AG08396 (cell line): ENCODE results near the gene GRM5.
"Not testable (repeated sequence)": the region's sequence is repeated elsewhere in the genome, so short reads cannot be mapped to it uniquely, and the experiment has no call there.

ENCODE experiments used
- DNase-seq: peaks from one replicate; pipeline ENCODE4 v3.0.0; 2012; ENCODE audit warnings: low spot score, mixed read lengths

The GRM5 gene

GRCh38 chr11:88538098-88538497 lies 527.7 kb downstream of the GRM5 start:
- no peak for DNase-seq

- DNase-seq, result no peak
Observed at GRCh38 chr11:88537613-88538012, 528.2 kb downstream of the GRM5 start.

GRCh38 chr11:88536616-88537265 lies 529.0 kb downstream of the GRM5 start:
- DNase-seq, result no peak

- DNase-seq, result peak; percentile 50
Observed at GRCh38 chr11:88535916-88536547, 529.8 kb downstream of the GRM5 start.

- no peak for DNase-seq
Observed at GRCh38 chr11:88535266-88535665, 530.5 kb downstream of the GRM5 start.

- not testable (repeated sequence) for DNase-seq
Observed at GRCh38 chr11:88534706-88535105, 531.1 kb downstream of the GRM5 start.

GRCh38 chr11:88534185-88534584 lies 531.6 kb downstream of the GRM5 start:
- no peak for DNase-seq

- DNase-seq, result no peak
Observed at GRCh38 chr11:88533001-88533400, 532.8 kb downstream of the GRM5 start.

- DNase-seq, result no peak
Observed at GRCh38 chr11:88531831-88532230, 534.0 kb downstream of the GRM5 start.

- no peak for DNase-seq
Observed at GRCh38 chr11:88529426-88529825, 536.4 kb downstream of the GRM5 start.

GRCh38 chr11:88523386-88524071 lies 542.3 kb downstream of the GRM5 start:
- DNase-seq, result no peak

GRCh38 chr11:88522624-88523385 lies 543.0 kb downstream of the GRM5 start:
- DNase-seq, result no peak

GRCh38 chr11:88521799-88522201 lies 544.0 kb downstream of the GRM5 start:
- DNase-seq, result no peak

- DNase-seq, result no peak
Observed at GRCh38 chr11:88521399-88521798, 544.4 kb downstream of the GRM5 start.

GRCh38 chr11:88520391-88520790 lies 545.4 kb downstream of the GRM5 start:
- DNase-seq, result no peak

- no peak for DNase-seq
Observed at GRCh38 chr11:88515002-88515401, 550.8 kb downstream of the GRM5 start.

- no peak for DNase-seq
Observed at GRCh38 chr11:88511006-88511405, 554.8 kb downstream of the GRM5 start.

GRCh38 chr11:88508759-88509581 lies 556.8 kb downstream of the GRM5 start:
- DNase-seq, result no peak

- DNase-seq, result no peak
Observed at GRCh38 chr11:88508418-88508758, 557.4 kb downstream of the GRM5 start.

GRCh38 chr11:88507771-88508417 lies 557.9 kb downstream of the GRM5 start:
- no peak for DNase-seq

GRCh38 chr11:88501541-88501940 lies 564.2 kb downstream of the GRM5 start:
- no peak for DNase-seq
